ENCODE data around the gene HLX. TPM values are rescaled to one million over a fixed set of nuclear protein-coding genes. Genes with fewer than 3 reads are reported as not detected.

HLX gene
- total and polyA plus RNA-seq, 4 donors: 3.0 to 8.3 (median 6.1) TPM

- TF ChIP-seq CTCF (IDR thresholded peaks at IDR 0.05; ENCODE audit: low read depth, low read length, missing input control): no peak
- no peak for TF ChIP-seq YY1 (IDR thresholded peaks at IDR 0.05)
- no peak for TF ChIP-seq JUND (IDR thresholded peaks at IDR 0.05)
- TF ChIP-seq FOXA1 (IDR thresholded peaks at IDR 0.05): no peak
- TF ChIP-seq GABPA (IDR thresholded peaks at IDR 0.05 in 1 of 2, conservative IDR thresholded peaks at IDR 0.05 in 1 of 2): no peak
- no peaks in the 10 kb centered on the region for H3K9me3 ChIP-seq (ENCODE audit: control insufficient read depth in 4 of 4, low read length in 3 of 4)
- no peak overlapping the region for H3K27ac ChIP-seq (ENCODE audit: low read depth in 1 of 2, low read length in 2 of 2)
- no peak overlapping the region for H3K4me3 ChIP-seq (ENCODE audit: low read depth in 1 of 3, low read length in 3 of 3)
- no peak overlapping the region for H3K9ac ChIP-seq (ENCODE audit: low read depth in 1 of 2, low read length in 2 of 2)
- H3K27me3 ChIP-seq (ENCODE audit: control insufficient read depth in 4 of 4, insufficient read depth in 4 of 4, low read length in 3 of 4): no peaks in the 10 kb centered on the region
- 80% methylated on average over 5 of the region's 5 CpGs for WGBS
- peaks cover 0 to 15% (median 11%) of the 10 kb centered on the region in 4 donors for H3K4me1 ChIP-seq (ENCODE audit: control insufficient read depth in 4 of 4, insufficient read depth in 4 of 4, low read length in 3 of 4)
- DNase-seq (ENCODE audit: low spot score): no peak
- H3K36me3 ChIP-seq (ENCODE audit: control insufficient read depth in 4 of 4, insufficient read depth in 3 of 4, low read depth in 1 of 4, low read length in 3 of 4): no peaks in the 10 kb centered on the region
Observed at GRCh38 chr1:220922951-220923350, 43.7 kb downstream of the HLX start.

DNA sequence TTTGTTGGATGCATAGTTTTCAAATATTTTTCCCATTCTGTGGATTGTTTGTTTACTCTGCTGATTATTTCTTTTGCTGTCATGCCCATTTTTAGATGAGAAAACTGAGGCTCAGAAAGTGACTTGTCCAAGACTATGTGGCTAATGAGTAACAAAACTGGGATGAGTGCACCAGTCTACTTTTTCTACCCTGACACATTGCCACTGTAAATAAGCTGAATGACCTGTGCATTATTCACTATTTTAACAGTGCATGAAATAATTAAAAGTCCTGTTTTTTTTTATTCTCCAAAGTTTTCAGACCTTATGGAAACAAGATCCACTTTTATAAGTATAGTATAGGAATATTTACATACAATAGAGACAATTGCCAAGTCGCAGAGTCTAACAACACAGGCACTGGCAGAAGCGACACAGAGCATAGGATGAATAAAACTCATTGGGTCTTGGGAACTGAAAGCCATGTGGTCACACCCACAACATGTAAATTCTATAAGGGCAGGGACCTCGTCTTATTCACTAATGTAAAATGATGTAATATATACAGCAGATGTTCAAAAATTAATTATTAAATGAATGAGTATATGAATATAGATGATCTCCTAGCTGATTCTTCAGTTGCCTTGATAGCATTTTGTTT is 45.2 kb downstream of the HLX start:
- peaks cover 0 to 15% (median 11%) of the 10 kb centered on the region in 4 donors for H3K4me1 ChIP-seq (ENCODE audit: control insufficient read depth in 4 of 4, insufficient read depth in 4 of 4, low read length in 3 of 4)
- no peaks in the 10 kb centered on the region for H3K36me3 ChIP-seq (ENCODE audit: control insufficient read depth in 4 of 4, insufficient read depth in 3 of 4, low read depth in 1 of 4, low read length in 3 of 4)
- H3K27ac ChIP-seq (ENCODE audit: low read depth in 1 of 2, low read length in 2 of 2): no peak overlapping the region
- no peak overlapping the region for H3K9ac ChIP-seq (ENCODE audit: low read depth in 1 of 2, low read length in 2 of 2)
- H3K4me3 ChIP-seq (ENCODE audit: low read depth in 1 of 3, low read length in 3 of 3): no peak overlapping the region
- WGBS: 89% methylated on average over 3 of the region's 3 CpGs
- no peak for DNase-seq (ENCODE audit: low spot score)
- H3K9me3 ChIP-seq (ENCODE audit: control insufficient read depth in 4 of 4, low read length in 3 of 4): no peaks in the 10 kb centered on the region
- TF ChIP-seq NR2F2 (IDR thresholded peaks at IDR 0.05): no peak
- TF ChIP-seq TAF1 (conservative IDR thresholded peaks at IDR 0.05): no peak
- TF ChIP-seq MAX (IDR thresholded peaks at IDR 0.05): no peak
- TF ChIP-seq FOXA1 (IDR thresholded peaks at IDR 0.05): no peak
- TF ChIP-seq SP1 (IDR thresholded peaks at IDR 0.05): no peak
- TF ChIP-seq REST (IDR thresholded peaks at IDR 0.05): no peak
- no peak for TF ChIP-seq GABPA (IDR thresholded peaks at IDR 0.05 in 1 of 2, conservative IDR thresholded peaks at IDR 0.05 in 1 of 2)
- no peak for TF ChIP-seq RXRA (IDR thresholded peaks at IDR 0.05)
- no peak for TF ChIP-seq ZBTB33 (IDR thresholded peaks at IDR 0.05)
- no peak for TF ChIP-seq EGR1 (IDR thresholded peaks at IDR 0.05; ENCODE audit: low read depth in 2 of 2)
- TF ChIP-seq CTCF (IDR thresholded peaks at IDR 0.05; ENCODE audit: low read depth, low read length, missing input control): no peak
- no peak for TF ChIP-seq HNF4G (IDR thresholded peaks at IDR 0.05)
- H3K27me3 ChIP-seq (ENCODE audit: control insufficient read depth in 4 of 4, insufficient read depth in 4 of 4, low read length in 3 of 4): no peaks in the 10 kb centered on the region

Measured in liver (tissue), 9 donors.